Heart left ventricle (tissue), 13 donors: ENCODE data around the gene TPST1.

Experiments
- POLR2A ChIP-seq, 2 donors: fragments of 450-650 bp; IDR thresholded peaks; one replicate each; pipeline ENCODE4 v1.6.1; 2017; ENCODE audit warnings: antibody characterized with exemption in 2 of 2, mild to moderate bottlenecking in 2 of 2, moderate library complexity in 2 of 2
- TF ChIP-seq, protein P1 (sequence below), 12 donors: fragments of 200-600 bp; sonication (generic) in 4 of 12; IDR thresholded peaks; one replicate each; pipeline versions ENCODE4 v1.5.0 to v1.8.0; 2018 to 2022; ENCODE audit warnings: antibody characterized with exemption in 12 of 12, mild to moderate bottlenecking in 5 of 12
- donor health status: ischemic (EF 13 %, LVEDD 7.1; RV severe dilation, severe dysfunction).
- donor health status: DM: no; HTN: yes; CAD: no.
- donor health status: DM: no; HTN: no; CAD: no.
- donor health status: ischemic (EF 25% LVEDD 6.9; RV normal size, moderate dysfunction).
- donor health status: ischemic (EF 25% LVEDD 5.7; RV mildly dilated, moderate dysfunction).
- donor health status: ischemic (EF 35%, LVEDD 5.7; RV mildly dilated, moderate dysfunction).
- donor health status: nonischemic (EF 11% LVEDD 7.7; RV severe dilation, severe dysfunction).
- donor health status: DM: yes; HTN: yes; CAD: no.
- donor health status: PGD.
- donor health status: ischemic (EF 29% LVEDD 5.4; RV normal size, mild dysfunction).
- donor health status: nonischemic (EF 23%, LVEDD 6.1; RV moderate dilation, normal function).

DNA sequence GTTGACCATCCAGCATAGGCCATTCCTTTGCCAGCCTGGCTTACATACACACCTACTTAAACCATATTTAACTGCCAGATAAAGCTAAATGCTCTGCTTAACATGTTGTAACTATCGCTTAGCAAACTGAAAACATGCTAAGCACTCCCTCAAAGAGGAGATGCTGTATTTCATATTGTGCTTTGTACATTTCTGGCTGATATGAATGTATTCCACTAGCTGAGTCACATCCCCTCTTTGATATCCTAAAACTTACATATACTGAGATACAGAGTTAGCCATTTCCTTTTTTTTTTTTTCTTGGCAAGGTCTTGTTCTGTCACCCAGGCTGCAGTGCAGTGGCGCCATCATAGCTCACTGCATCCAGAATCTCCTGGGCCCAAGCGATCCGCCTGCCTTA is 99.4 kb downstream of the TPST1 start:
- TF ChIP-seq, protein P1, sequence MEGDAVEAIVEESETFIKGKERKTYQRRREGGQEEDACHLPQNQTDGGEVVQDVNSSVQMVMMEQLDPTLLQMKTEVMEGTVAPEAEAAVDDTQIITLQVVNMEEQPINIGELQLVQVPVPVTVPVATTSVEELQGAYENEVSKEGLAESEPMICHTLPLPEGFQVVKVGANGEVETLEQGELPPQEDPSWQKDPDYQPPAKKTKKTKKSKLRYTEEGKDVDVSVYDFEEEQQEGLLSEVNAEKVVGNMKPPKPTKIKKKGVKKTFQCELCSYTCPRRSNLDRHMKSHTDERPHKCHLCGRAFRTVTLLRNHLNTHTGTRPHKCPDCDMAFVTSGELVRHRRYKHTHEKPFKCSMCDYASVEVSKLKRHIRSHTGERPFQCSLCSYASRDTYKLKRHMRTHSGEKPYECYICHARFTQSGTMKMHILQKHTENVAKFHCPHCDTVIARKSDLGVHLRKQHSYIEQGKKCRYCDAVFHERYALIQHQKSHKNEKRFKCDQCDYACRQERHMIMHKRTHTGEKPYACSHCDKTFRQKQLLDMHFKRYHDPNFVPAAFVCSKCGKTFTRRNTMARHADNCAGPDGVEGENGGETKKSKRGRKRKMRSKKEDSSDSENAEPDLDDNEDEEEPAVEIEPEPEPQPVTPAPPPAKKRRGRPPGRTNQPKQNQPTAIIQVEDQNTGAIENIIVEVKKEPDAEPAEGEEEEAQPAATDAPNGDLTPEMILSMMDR (IDR thresholded peaks at IDR 0.05) = no peak
- no peak for TF ChIP-seq POLR2A (IDR thresholded peaks at IDR 0.05)
